Measurements from ENCODE around the gene RFX1. TPM values are rescaled to one million over a fixed set of nuclear protein-coding genes. Genes with fewer than 3 reads are reported as not detected.

The RFX1 gene
- total and polyA plus RNA-seq, 2 donors from 2014 or later, result 5.2 to 17.9 TPM

DNA sequence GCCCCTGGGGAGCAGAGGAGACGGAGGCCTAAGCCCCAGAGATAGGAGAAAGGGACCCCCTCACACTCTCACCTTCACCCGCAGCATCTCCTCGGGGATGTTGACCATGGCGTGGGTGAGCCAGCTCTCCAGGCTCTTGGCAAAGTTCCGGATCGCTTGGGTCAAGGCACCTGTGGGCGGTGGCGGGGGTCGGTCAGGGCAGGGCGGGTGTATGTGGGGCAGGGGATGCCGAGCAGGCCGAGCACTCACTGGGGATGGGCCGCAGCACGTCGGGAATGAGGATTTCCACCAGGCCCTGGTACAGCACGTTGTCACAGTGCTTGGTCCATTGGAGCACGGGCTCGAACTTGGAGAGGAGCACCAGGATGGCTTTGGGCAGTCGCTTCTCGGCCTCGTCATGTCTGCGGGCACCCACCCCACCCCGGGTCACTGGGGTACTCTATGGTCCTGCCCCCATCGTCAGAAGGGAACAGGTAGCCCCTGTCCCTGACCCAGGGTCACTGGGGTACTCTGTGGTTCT is 40.7 kb downstream of the RFX1 start:
- FAIRE-seq (no peak), DNase-seq (peak in 1 of 5 donors; percentile 74)
- Histone ChIP-seq H3K4me1 (ENCODE audit: control insufficient read depth in 2 of 3, insufficient read depth in 2 of 3, low read depth in 1 of 3, low read length in 3 of 3) (no peaks in the 10 kb centered on the region), H3K4me3 (ENCODE audit: low read length in 3 of 3) (no peak overlapping the region), H3K27me3 (ENCODE audit: control insufficient read depth, insufficient read depth, low read length) (no peaks in the 10 kb centered on the region), H3K27ac (ENCODE audit: low read depth in 2 of 2, low read length in 2 of 2) (no peak overlapping the region), H3K9me3 (ENCODE audit: control insufficient read depth in 2 of 3, insufficient read depth in 1 of 3, low read length in 3 of 3) (no peaks in the 10 kb centered on the region), H3K9ac (ENCODE audit: low read length in 3 of 3) (no peak overlapping the region), H3K36me3 (ENCODE audit: control insufficient read depth in 2 of 3, insufficient read depth in 3 of 3, low read length in 3 of 3) (peaks cover 3 to 38% (median 12%) of the 10 kb centered on the region in 3 donors)
- intact Hi-C loops (cut with DNase I), result no loop called here
- TF ChIP-seq, protein P1, sequence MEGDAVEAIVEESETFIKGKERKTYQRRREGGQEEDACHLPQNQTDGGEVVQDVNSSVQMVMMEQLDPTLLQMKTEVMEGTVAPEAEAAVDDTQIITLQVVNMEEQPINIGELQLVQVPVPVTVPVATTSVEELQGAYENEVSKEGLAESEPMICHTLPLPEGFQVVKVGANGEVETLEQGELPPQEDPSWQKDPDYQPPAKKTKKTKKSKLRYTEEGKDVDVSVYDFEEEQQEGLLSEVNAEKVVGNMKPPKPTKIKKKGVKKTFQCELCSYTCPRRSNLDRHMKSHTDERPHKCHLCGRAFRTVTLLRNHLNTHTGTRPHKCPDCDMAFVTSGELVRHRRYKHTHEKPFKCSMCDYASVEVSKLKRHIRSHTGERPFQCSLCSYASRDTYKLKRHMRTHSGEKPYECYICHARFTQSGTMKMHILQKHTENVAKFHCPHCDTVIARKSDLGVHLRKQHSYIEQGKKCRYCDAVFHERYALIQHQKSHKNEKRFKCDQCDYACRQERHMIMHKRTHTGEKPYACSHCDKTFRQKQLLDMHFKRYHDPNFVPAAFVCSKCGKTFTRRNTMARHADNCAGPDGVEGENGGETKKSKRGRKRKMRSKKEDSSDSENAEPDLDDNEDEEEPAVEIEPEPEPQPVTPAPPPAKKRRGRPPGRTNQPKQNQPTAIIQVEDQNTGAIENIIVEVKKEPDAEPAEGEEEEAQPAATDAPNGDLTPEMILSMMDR (IDR thresholded peaks at IDR 0.05; ENCODE audit: borderline replicate concordance, extremely low read depth, insufficient read depth), result no peak

DNA sequence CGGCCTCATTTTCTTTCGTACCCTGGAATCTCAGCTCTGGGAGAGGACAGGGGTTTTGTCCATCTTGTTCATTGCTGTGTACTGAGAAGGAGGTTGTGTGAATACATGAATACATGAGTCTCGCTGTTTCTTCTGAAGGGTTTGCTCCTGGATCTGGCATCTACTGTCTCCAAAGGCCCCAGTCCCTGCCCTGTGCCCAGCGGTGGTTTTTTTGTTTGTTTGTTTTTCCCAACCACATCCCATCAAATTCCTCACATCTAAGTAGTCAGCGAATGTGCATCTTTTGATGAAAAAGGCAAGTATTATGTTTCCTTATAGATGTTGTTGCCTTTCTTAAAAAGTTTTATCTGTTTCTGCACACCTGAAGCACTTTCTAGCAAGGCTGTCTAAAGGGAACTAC is 41.3 kb downstream of the RFX1 start:
- peaks cover 3 to 34% (median 11%) of the 10 kb centered on the region in 3 donors for H3K36me3 ChIP-seq (ENCODE audit: control insufficient read depth in 2 of 3, insufficient read depth in 3 of 3, low read length in 3 of 3)
- intact Hi-C loops (cut with DNase I), result no loop called here
- no peaks in the 10 kb centered on the region for H3K9me3 ChIP-seq (ENCODE audit: control insufficient read depth in 2 of 3, insufficient read depth in 1 of 3, low read length in 3 of 3)
- no peak for DNase-seq
- TF ChIP-seq, protein P1 (IDR thresholded peaks at IDR 0.05; ENCODE audit: borderline replicate concordance, extremely low read depth, insufficient read depth), result no peak
- H3K27me3 ChIP-seq (ENCODE audit: control insufficient read depth, insufficient read depth, low read length), result no peaks in the 10 kb centered on the region
- H3K27ac ChIP-seq (ENCODE audit: low read depth in 2 of 2, low read length in 2 of 2), result no peak overlapping the region
- H3K4me1 ChIP-seq (ENCODE audit: control insufficient read depth in 2 of 3, insufficient read depth in 2 of 3, low read depth in 1 of 3, low read length in 3 of 3), result no peaks in the 10 kb centered on the region
- no peak for FAIRE-seq
- H3K9ac ChIP-seq (ENCODE audit: low read length in 3 of 3), result no peak overlapping the region
- H3K4me3 ChIP-seq (ENCODE audit: low read length in 3 of 3), result no peak overlapping the region

DNA sequence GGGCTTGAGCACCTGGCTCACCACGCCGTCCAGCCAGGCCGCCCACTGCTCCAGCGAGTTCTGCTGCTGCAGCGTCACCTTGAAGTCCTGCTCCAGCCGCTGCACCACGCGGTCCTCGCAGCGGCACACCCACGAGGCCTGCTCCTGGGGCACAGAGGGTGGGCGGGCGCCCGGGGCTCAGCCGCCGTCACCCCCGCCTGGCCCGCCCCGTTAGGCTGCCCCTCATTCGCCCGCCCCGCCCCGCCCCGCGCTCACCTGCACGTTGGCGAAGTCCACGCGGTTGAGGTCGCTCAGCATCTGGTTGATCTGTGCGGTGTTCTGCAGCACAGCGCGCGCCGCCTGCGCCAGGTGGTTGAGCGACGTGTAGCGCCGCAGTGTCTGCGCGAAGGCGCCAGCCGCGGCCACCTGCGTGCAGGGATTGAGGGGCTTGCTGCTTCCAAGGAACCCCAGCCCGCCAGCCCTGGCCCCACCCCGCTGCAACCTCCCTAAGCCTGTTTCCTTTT is 42.5 kb downstream of the RFX1 start:
- Histone ChIP-seq H3K4me3 (ENCODE audit: low read length in 3 of 3) (no peak overlapping the region), H3K27me3 (ENCODE audit: control insufficient read depth, insufficient read depth, low read length) (no peaks in the 10 kb centered on the region), H3K27ac (ENCODE audit: low read depth in 2 of 2, low read length in 2 of 2) (no peak overlapping the region), H3K36me3 (ENCODE audit: control insufficient read depth in 2 of 3, insufficient read depth in 3 of 3, low read length in 3 of 3) (peaks cover 2 to 28% (median 5%) of the 10 kb centered on the region in 3 donors), H3K4me1 (ENCODE audit: control insufficient read depth in 2 of 3, insufficient read depth in 2 of 3, low read depth in 1 of 3, low read length in 3 of 3) (no peaks in the 10 kb centered on the region), H3K9ac (ENCODE audit: low read length in 3 of 3) (no peak overlapping the region), H3K9me3 (ENCODE audit: control insufficient read depth in 2 of 3, insufficient read depth in 1 of 3, low read length in 3 of 3) (no peaks in the 10 kb centered on the region)
- FAIRE-seq, result no peak
- TF ChIP-seq, protein P1 (IDR thresholded peaks at IDR 0.05; ENCODE audit: borderline replicate concordance, extremely low read depth, insufficient read depth), result no peak
- intact Hi-C loops (cut with DNase I), result no loop called here
- no peak for DNase-seq
